ENCODE results near the gene WDSUB1.

WDSUB1 gene

GRCh38 chr2:159266554-159266953 lies 19.9 kb downstream of the WDSUB1 start:
- no peak for DNase-seq (ENCODE audit: low spot score)

- DNase-seq (ENCODE audit: low spot score) = no peak
Measured at GRCh38 chr2:159265171-159265576, 21.3 kb downstream of the WDSUB1 start.

- no peak for DNase-seq (ENCODE audit: low spot score)
Measured at GRCh38 chr2:159262904-159263303, 23.6 kb downstream of the WDSUB1 start.

GRCh38 chr2:159262226-159262625 lies 24.3 kb downstream of the WDSUB1 start:
- no peak for DNase-seq (ENCODE audit: low spot score)

- no peak for DNase-seq (ENCODE audit: low spot score)
Measured at GRCh38 chr2:159256159-159256558, 30.3 kb downstream of the WDSUB1 start.

- DNase-seq (ENCODE audit: low spot score) = no peak
Measured at GRCh38 chr2:159252905-159253304, 33.6 kb downstream of the WDSUB1 start.

GRCh38 chr2:159251296-159252173 lies 35.0 kb downstream of the WDSUB1 start:
- DNase-seq (ENCODE audit: low spot score) = no peak

GRCh38 chr2:159249990-159250715 lies 36.4 kb downstream of the WDSUB1 start:
- DNase-seq (ENCODE audit: low spot score) = no peak

GRCh38 chr2:159246325-159246988 lies 40.0 kb downstream of the WDSUB1 start:
- no peak for DNase-seq (ENCODE audit: low spot score)

GRCh38 chr2:159243529-159243928 lies 43.0 kb downstream of the WDSUB1 start:
- no peak for DNase-seq (ENCODE audit: low spot score)

- no peak for DNase-seq (ENCODE audit: low spot score)
Measured at GRCh38 chr2:159234868-159235267, 51.6 kb downstream of the WDSUB1 start.

- no peak for DNase-seq (ENCODE audit: low spot score)
Measured at GRCh38 chr2:159232456-159233170, 53.9 kb downstream of the WDSUB1 start.

- no peak for DNase-seq (ENCODE audit: low spot score)
Measured at GRCh38 chr2:159230145-159230877, 56.2 kb downstream of the WDSUB1 start.

GRCh38 chr2:159229476-159230144 lies 56.9 kb downstream of the WDSUB1 start:
- no peak for DNase-seq (ENCODE audit: low spot score)

GRCh38 chr2:159228081-159228581 lies 58.4 kb downstream of the WDSUB1 start:
- DNase-seq (ENCODE audit: low spot score) = no peak

- DNase-seq (ENCODE audit: low spot score) = no peak
Measured at GRCh38 chr2:159227467-159227866, 59.0 kb downstream of the WDSUB1 start.

- DNase-seq (ENCODE audit: low spot score) = no peak
Measured at GRCh38 chr2:159226608-159227385, 59.7 kb downstream of the WDSUB1 start.

- peak; percentile 4 for DNase-seq (ENCODE audit: low spot score)
Measured at GRCh38 chr2:159226059-159226461, 60.4 kb downstream of the WDSUB1 start.

Data from CD4-positive, alpha-beta T cell treated with Interleukin-6 at 100 ng/mL for 8 hours (primary cell).